ENCODE data around the gene ANKRD9. TPM values are rescaled to one million over a fixed set of nuclear protein-coding genes. Genes with fewer than 3 reads are reported as not detected.

Gene ANKRD9
- total RNA-seq, 1 donor from 2014 or later: 23.9 TPM

DNA sequence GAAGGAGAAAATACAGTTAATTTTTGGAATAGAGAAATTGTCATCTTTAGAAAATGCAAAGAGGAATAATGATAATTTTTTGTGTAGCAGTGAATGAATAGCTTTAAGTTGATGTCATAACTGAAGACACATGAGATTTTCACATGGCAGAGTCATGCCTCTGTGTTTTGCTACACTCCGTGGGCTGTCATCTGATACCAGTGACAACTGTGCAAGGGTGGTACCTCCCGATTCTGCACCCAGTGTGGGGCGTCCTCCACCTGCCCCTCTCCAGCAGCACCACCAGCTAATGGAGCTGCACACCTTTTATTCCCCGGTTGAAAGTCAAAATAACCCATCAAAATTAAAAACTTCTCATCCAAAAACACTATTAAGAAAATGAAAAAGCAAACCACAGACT, 47.2 kb downstream of the ANKRD9 start:
- H3K27me3 Mint-ChIP-seq (ENCODE audit: low read depth): no peaks in the 10 kb centered on the region
- H3K4me1 Mint-ChIP-seq: no peaks in the 10 kb centered on the region
- no peak for DNase-seq (ENCODE audit: low spot score in 2 of 2, unreplicated experiment in 2 of 2)
- H3K4me3 Mint-ChIP-seq: no peak overlapping the region
- H3K36me3 Mint-ChIP-seq: peaks cover 41% of the 10 kb centered on the region
- no peak overlapping the region for H3K27ac Mint-ChIP-seq
- TF ChIP-seq, protein P1, sequence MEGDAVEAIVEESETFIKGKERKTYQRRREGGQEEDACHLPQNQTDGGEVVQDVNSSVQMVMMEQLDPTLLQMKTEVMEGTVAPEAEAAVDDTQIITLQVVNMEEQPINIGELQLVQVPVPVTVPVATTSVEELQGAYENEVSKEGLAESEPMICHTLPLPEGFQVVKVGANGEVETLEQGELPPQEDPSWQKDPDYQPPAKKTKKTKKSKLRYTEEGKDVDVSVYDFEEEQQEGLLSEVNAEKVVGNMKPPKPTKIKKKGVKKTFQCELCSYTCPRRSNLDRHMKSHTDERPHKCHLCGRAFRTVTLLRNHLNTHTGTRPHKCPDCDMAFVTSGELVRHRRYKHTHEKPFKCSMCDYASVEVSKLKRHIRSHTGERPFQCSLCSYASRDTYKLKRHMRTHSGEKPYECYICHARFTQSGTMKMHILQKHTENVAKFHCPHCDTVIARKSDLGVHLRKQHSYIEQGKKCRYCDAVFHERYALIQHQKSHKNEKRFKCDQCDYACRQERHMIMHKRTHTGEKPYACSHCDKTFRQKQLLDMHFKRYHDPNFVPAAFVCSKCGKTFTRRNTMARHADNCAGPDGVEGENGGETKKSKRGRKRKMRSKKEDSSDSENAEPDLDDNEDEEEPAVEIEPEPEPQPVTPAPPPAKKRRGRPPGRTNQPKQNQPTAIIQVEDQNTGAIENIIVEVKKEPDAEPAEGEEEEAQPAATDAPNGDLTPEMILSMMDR (IDR thresholded peaks at IDR 0.05; ENCODE audit: unreplicated experiment): no peak
- peaks cover 3% of the 10 kb centered on the region for H3K9me3 Mint-ChIP-seq

DNA sequence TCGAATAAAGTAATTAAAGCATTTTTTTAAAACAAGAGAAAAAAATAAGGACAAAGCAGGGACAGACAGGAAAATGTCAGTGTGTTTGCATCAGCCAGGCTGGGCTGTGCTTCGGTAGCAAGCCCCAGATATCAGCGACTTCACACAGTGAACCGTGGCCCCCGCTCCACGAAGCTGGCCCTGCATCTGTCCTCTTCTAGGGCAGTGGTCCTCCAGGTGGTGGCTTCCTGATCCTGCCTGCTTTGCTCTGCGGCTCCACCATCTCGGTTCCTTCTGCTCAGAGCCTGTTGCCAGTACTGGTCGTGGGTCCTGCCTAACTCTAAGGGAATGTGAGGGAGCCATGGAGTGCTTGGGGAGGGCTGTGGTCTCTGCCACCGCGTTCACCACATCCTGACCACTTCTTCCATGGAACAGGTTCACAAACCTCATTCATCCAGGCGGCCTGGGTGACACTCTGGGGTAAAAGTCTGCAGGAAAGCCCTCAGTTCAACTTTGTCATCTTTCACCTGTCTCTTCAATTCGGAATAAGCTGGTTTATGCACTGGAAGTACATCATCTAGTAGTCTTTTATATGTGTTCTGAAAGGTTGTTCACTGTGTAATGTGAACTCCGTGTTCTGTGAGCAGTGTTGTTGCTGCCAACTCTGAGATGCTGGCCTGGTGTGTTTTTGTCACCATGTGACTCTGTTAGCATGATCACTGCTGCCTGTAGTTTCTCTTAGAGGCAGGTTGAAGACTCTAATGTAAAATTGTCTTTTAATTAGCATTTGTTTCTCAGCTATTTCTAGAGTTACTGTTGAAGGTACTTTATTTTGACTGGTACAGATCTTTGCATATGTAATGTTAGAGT, 47.9 kb downstream of the ANKRD9 start:
- Mint-ChIP-seq H3K4me1 (no peaks in the 10 kb centered on the region), H3K4me3 (no peak overlapping the region), H3K9me3 (peaks cover 3% of the 10 kb centered on the region), H3K27me3 (ENCODE audit: low read depth) (no peaks in the 10 kb centered on the region), H3K27ac (no peak overlapping the region), H3K36me3 (peaks cover 39% of the 10 kb centered on the region)
- DNase-seq (ENCODE audit: low spot score in 2 of 2, unreplicated experiment in 2 of 2): no peak
- TF ChIP-seq, protein P1 (IDR thresholded peaks at IDR 0.05; ENCODE audit: unreplicated experiment): no peak

DNA sequence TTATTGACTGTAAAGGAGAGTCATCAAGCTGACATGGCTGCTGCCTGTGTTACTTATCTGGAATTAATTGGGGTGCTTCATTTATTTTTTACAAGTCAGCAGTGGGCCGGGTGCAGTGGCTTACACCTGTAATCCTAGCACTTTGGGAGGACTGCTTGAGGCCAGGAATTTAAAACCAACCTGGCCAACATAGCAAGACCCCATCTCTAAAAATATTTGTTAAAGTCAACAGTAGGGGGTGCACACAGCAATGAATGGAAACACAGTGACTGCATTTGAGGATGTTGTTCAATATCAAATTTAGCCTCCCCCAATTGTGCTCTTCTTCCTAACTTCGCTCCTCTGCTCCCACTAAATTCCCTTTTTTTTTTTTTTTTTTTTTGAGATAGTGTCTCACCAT, 52.1 kb downstream of the ANKRD9 start:
- Mint-ChIP-seq H3K4me1 (no peaks in the 10 kb centered on the region), H3K36me3 (peaks cover 21% of the 10 kb centered on the region), H3K4me3 (no peak overlapping the region), H3K9me3 (no peaks in the 10 kb centered on the region), H3K27ac (no peak overlapping the region), H3K27me3 (ENCODE audit: low read depth) (no peaks in the 10 kb centered on the region)
- TF ChIP-seq, protein P1 (IDR thresholded peaks at IDR 0.05; ENCODE audit: unreplicated experiment): no peak
- DNase-seq (ENCODE audit: low spot score in 2 of 2, unreplicated experiment in 2 of 2): no peak

DNA sequence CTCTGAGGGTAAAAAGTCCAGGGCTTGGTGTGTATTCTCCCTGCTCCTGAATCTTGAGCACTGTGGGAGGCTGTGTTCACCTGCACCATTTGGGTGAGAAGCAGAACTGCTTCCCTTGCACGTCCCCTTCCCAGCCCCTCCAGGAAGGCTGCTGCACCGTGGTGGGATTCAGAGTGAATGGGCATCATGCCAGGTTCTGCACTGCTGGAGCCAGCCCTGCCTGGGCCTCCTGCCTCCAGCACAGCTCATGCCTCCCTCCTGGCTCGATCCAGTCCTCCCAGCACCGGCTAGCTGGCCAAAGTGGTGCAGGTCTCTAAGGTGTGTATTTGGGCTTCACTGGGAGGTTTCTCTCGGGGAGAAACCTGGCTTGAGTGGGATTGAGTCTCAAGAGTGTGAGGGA, 54.9 kb downstream of the ANKRD9 start:
- TF ChIP-seq, protein P1 (IDR thresholded peaks at IDR 0.05; ENCODE audit: unreplicated experiment): no peak
- no peak for DNase-seq (ENCODE audit: low spot score in 2 of 2, unreplicated experiment in 2 of 2)
- H3K4me3 Mint-ChIP-seq: no peak overlapping the region
- peaks cover 30% of the 10 kb centered on the region for H3K36me3 Mint-ChIP-seq
- H3K27me3 Mint-ChIP-seq (ENCODE audit: low read depth): no peaks in the 10 kb centered on the region
- H3K9me3 Mint-ChIP-seq: no peaks in the 10 kb centered on the region
- H3K27ac Mint-ChIP-seq: no peak overlapping the region
- H3K4me1 Mint-ChIP-seq: no peaks in the 10 kb centered on the region

DNA sequence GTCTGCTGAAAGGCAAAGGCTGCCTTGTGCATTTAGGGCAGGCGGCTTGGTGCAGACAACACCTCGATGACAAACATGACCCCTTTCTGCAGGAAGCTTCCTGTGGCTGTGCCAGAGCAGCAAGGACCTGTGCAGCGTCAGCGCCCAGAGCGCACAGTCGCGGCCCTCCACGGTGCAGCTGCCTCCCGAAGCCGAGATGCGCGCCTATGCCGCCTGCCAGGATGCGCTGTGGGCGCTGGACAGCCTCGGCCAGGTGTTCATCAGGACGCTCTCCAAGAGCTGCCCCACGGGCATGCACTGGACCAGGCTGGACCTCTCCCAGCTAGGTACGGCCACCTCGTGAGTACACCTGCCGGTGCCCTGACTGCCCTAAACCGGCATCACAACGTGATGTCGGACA, 57.3 kb downstream of the ANKRD9 start:
- H3K27ac Mint-ChIP-seq: no peak overlapping the region
- DNase-seq (ENCODE audit: low spot score in 2 of 2, unreplicated experiment in 2 of 2): no peak
- no peaks in the 10 kb centered on the region for H3K27me3 Mint-ChIP-seq (ENCODE audit: low read depth)
- H3K9me3 Mint-ChIP-seq: no peaks in the 10 kb centered on the region
- H3K36me3 Mint-ChIP-seq: peaks cover 21% of the 10 kb centered on the region
- H3K4me1 Mint-ChIP-seq: no peaks in the 10 kb centered on the region
- no peak overlapping the region for H3K4me3 Mint-ChIP-seq
- TF ChIP-seq, protein P1 (IDR thresholded peaks at IDR 0.05; ENCODE audit: unreplicated experiment): no peak

Small RNA genes within 50 kb of the gene (microRNA-seq; reads per million reads assigned to microRNA genes)
- not detected for gene MIR4309

Other genes with a start within 250 kb of the ANKRD9 start
- gene MOK, start 204.6 kb downstream of the ANKRD9 start, total RNA-seq: 33.7 to 37.2 TPM (median 34.9 TPM) in 3 replicates
- 17.0 to 20.1 TPM (median 19.2 TPM) in 3 replicates for gene ZNF839, start 190.0 kb downstream of the ANKRD9 start, total RNA-seq
- gene CINP, start 146.9 kb downstream of the ANKRD9 start, total RNA-seq: 24.3 to 28.5 TPM (median 26.8 TPM) in 3 replicates
- gene TECPR2, start 146.8 kb downstream of the ANKRD9 start, total RNA-seq: 29.8 to 35.0 TPM (median 30.0 TPM) in 3 replicates
- gene RCOR1, start 82.9 kb upstream of the ANKRD9 start, total RNA-seq: 43.2 to 47.4 TPM (median 45.1 TPM) in 3 replicates